ENCODE data around the gene ISOC2.

DNA sequence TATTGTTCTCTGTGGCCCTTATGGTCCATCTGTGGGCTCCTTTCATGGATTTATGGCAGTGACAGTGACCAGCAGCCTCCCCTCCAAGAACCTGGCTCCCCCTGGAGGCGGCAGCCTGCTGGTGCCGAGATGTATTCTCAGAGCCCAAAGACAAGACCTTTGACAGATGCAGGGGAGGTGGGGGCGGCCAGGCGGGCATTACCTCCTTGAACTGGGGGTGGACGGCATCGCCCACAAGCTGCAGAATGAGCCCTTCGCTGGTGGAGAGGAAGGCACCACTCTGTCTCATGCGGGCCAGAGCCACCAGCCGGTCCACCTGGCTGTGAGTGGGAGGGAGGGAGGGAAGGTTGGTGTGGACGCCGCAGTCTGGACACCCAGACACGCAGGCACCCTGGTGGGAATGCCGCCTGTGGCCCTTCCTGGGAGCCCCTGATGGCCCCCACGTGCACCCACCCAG lies 6.6 kb downstream of the ISOC2 start:
- no peak for TF ChIP-seq EZH2phosphoT487 (conservative IDR thresholded peaks at IDR 0.05; ENCODE audit: low read length)
- TF ChIP-seq CTCF (IDR thresholded peaks at IDR 0.05; ENCODE audit: insufficient read depth, low read length, poor library complexity, severe bottlenecking): peak; percentile 76

Measured in SU-DHL-6 (cell line).